ENCODE measurements around the gene EIF3K.
A peak's percentile ranks its signal among the peaks of the same experiment; 100 is the strongest.

Gene EIF3K

DNA sequence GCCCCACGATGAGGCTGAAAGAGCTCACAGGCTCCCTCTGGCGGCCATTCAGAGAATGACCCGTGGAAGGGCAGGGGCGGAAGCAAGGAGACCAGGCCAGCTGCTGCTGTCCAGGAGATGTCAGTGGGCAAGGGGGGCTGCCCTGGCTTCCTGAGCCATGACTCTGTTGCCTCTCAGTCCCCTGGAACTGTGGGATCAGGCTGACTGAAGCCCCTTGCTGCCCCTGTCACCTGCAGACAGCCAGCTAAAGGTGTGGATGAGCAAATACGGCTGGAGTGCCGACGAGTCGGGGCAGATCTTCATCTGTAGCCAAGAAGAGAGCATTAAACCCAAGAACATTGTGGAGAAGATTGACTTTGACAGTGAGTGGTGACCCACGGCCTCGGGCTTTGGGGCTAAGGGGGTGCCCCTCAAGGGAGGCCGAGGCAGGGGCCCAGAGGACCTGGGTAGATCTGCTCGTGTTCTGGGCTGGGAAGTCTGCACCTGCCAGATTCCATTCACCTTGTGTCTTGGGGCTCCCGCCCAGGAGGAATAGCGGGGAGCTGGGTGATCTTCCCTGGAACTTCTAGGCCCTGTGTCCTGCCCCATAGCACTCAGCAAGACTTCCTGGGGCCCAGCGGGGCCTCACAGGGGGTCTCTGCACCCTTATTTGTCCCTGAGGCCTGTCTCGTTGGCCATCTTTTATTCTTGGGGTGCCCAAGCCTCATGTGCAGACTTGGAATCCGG, 15.9 kb downstream of the EIF3K start (continued):
- TF ChIP-seq REST (tag by site-specific recombination; IDR thresholded peaks at IDR 0.05) (peak; percentile 59), ZNF571 (tag by site-specific recombination; IDR thresholded peaks at IDR 0.05) (no peak), SP3 (tag by site-specific recombination; IDR thresholded peaks at IDR 0.05) (no peak), ZSCAN4 (tag by site-specific recombination; IDR thresholded peaks at IDR 0.05) (no peak), HOXA7 (CRISPR knock-in tag; IDR thresholded peaks at IDR 0.05; ENCODE audit: borderline replicate concordance) (no peak), ZNF777 (tag by site-specific recombination; IDR thresholded peaks at IDR 0.05; ENCODE audit: borderline replicate concordance) (no peak), ZNF404 (tag by site-specific recombination; IDR thresholded peaks at IDR 0.05) (no peak), ZNF843 (tag by site-specific recombination; IDR thresholded peaks at IDR 0.05) (peak; percentile 11; the same call in 1 of the 2 replicates), ZNF157 (tag by site-specific recombination; IDR thresholded peaks at IDR 0.05) (no peak), YY1 (tag by site-specific recombination; IDR thresholded peaks at IDR 0.05) (no peak), MYNN (tag by site-specific recombination; IDR thresholded peaks at IDR 0.05; ENCODE audit: borderline replicate concordance) (no peak), ZNF654 (tag by site-specific recombination; IDR thresholded peaks at IDR 0.05; ENCODE audit: low read depth) (peak; percentile 69), ZNF146 (tag by site-specific recombination; IDR thresholded peaks at IDR 0.05) (no peak), ZNF660 (tag by site-specific recombination; IDR thresholded peaks at IDR 0.05) (peak; percentile 43; the same call in 1 of the 2 replicates), ZNF292 (tag by site-specific recombination; IDR thresholded peaks at IDR 0.05; ENCODE audit: borderline replicate concordance, low read depth) (no peak), ZBTB1 (tag by site-specific recombination; IDR thresholded peaks at IDR 0.05) (no peak), ZNF626 (tag by site-specific recombination; IDR thresholded peaks at IDR 0.05) (no peak), YY2 (tag by site-specific recombination; IDR thresholded peaks at IDR 0.05) (no peak), TSHZ1 (tag by site-specific recombination; IDR thresholded peaks at IDR 0.05; ENCODE audit: borderline replicate concordance) (no peak), ZNF426 (tag by site-specific recombination; IDR thresholded peaks at IDR 0.05) (no peak), PATZ1 (tag by site-specific recombination; IDR thresholded peaks at IDR 0.05) (no peak), SETDB1 (IDR thresholded peaks at IDR 0.05; ENCODE audit: insufficient read length, low read length) (no peak), ZNF354C (tag by site-specific recombination; IDR thresholded peaks at IDR 0.05; ENCODE audit: borderline replicate concordance, low read depth) (no peak), KLF1 (tag by site-specific recombination; IDR thresholded peaks at IDR 0.05) (no peak), ZNF112 (tag by site-specific recombination; IDR thresholded peaks at IDR 0.05) (no peak), KLF8 (tag by site-specific recombination; IDR thresholded peaks at IDR 0.05) (no peak)
- TF ChIP-seq, protein P1, sequence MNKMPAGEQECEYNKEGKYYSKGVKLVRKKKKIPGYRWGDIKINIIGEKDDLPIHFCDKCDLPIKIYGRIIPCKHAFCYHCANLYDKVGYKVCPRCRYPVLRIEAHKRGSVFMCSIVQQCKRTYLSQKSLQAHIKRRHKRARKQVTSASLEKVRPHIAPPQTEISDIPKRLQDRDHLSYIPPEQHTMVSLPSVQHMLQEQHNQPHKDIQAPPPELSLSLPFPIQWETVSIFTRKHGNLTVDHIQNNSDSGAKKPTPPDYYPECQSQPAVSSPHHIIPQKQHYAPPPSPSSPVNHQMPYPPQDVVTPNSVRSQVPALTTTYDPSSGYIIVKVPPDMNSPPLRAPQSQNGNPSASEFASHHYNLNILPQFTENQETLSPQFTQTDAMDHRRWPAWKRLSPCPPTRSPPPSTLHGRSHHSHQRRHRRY (tag by site-specific recombination; IDR thresholded peaks at IDR 0.05), result no peak
- TF ChIP-seq, protein P2, sequence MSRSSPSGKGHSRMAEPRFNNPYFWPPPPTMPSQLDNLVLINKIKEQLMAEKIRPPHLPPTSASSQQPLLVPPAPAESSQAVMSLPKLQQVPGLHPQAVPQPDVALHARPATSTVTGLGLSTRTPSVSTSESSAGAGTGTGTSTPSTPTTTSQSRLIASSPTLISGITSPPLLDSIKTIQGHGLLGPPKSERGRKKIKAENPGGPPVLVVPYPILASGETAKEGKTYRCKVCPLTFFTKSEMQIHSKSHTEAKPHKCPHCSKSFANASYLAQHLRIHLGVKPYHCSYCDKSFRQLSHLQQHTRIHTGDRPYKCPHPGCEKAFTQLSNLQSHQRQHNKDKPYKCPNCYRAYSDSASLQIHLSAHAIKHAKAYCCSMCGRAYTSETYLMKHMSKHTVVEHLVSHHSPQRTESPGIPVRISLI (tag by site-specific recombination; IDR thresholded peaks at IDR 0.05), result no peak

Measured in HEK293 (cell line).